ENCODE measurements around the gene TRIM29. TPM values are rescaled to one million over a fixed set of nuclear protein-coding genes. Genes with fewer than 3 reads are reported as not detected.

Gene TRIM29
- total and polyA plus RNA-seq, 9 of the 15 experiments (the other 6 are each of a cell fraction or from before 2014, with no cell fraction given) = 0.08 to 1.4 (median 0.42) TPM; not detected in 2

DNA sequence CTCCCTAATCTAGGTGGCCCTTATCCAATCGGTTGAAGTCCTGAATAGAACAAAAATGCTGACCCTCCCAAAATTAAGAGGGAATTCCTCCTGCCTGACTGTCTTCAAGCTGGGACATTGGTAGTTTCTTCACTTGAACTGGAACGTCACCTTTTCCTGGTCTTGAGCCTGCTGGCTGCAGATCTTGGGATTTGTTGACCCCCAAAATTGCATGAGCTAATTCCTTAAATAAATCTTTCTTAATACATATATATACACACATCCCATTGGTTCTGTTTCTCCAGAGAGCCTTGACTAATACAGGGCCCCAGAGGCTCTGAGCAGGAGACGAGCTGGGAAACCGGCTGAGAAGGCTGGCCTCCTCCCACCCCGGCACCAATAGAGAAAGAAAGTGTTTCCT is 46.2 kb downstream of the TRIM29 start:
- Histone ChIP-seq H3K9ac (ENCODE audit: insufficient read depth in 1 of 2, low read depth in 2 of 2, low read length in 2 of 2) (no peak overlapping the region), H3K4me1 (replicated peaks in 1 of 2; ENCODE audit: control insufficient read depth in 2 of 2, insufficient read depth in 2 of 2, low read length in 2 of 2) (peaks cover 0 to 3% of the 10 kb centered on the region in 2 experiments; a peak in 3 of 5 replicates), H4K20me1 (replicated peaks; ENCODE audit: control insufficient read depth, insufficient read depth, low read length) (0 out of 2 replicates have a peak, but pooled peaks cover 5% of the 10 kb centered on the region), H3K27ac (ENCODE audit: extremely low read depth, low read depth, low read length) (no peak overlapping the region), H3K27me3 (ENCODE audit: control insufficient read depth in 2 of 2, insufficient read depth in 2 of 2, low read length in 2 of 2) (peaks cover 0 to 24% of the 10 kb centered on the region in 2 experiments; a peak in 2 of 5 replicates), H3K4me3 (no peak overlapping the region), H3K79me2 (ENCODE audit: control insufficient read depth, insufficient read depth, low read length) (no peaks in the 10 kb centered on the region), H3K9me1 (ENCODE audit: control insufficient read depth, insufficient read depth, low read length) (no peaks in the 10 kb centered on the region), H3K9me3 (replicated peaks; ENCODE audit: control insufficient read depth, insufficient read depth, low read depth, low read length) (no peaks in the 10 kb centered on the region), H3K4me2 (ENCODE audit: insufficient read depth, low read length) (no peak overlapping the region), H3K36me3 (ENCODE audit: control insufficient read depth, insufficient read depth, low read length) (no peaks in the 10 kb centered on the region), H2AFZ (ENCODE audit: low read depth, low read length) (no peak overlapping the region)
- DNase-seq (ENCODE audit: extremely low read depth in 1 of 4, low spot score in 3 of 4) (no peak), ATAC-seq (no peak), FAIRE-seq (no peak)
- TF ChIP-seq SIN3B (IDR thresholded peaks at IDR 0.05; ENCODE audit: low read depth) (no peak), DDX20 (tag; IDR thresholded peaks at IDR 0.05; ENCODE audit: low read depth) (no peak), XRCC3 (IDR thresholded peaks at IDR 0.05) (no peak), CBFB (CRISPR knock-in tag; IDR thresholded peaks at IDR 0.05) (no peak), ZNF121 (CRISPR knock-in tag; conservative IDR thresholded peaks at IDR 0.05) (no peak), DNMT1 (IDR thresholded peaks at IDR 0.05) (no peak), ELF2 (CRISPR knock-in tag; IDR thresholded peaks at IDR 0.05) (no peak)
- TF ChIP-seq, protein P1, sequence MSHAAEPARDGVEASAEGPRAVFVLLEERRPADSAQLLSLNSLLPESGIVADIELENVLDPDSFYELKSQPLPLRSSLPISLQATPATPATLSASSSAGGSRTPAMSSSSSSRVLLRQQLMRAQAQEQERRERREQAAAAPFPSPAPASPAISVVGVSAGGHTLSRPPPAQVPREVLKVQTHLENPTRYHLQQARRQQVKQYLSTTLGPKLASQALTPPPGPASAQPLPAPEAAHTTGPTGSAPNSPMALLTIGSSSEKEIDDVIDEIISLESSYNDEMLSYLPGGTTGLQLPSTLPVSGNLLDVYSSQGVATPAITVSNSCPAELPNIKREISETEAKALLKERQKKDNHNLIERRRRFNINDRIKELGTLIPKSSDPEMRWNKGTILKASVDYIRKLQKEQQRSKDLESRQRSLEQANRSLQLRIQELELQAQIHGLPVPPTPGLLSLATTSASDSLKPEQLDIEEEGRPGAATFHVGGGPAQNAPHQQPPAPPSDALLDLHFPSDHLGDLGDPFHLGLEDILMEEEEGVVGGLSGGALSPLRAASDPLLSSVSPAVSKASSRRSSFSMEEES (CRISPR knock-in tag; IDR thresholded peaks at IDR 0.05) = no peak
- CTCF ChIA-PET (ENCODE audit: low intra/inter-chr PET ratio) = no interaction called here
- no TSS peak for BruUV-seq (replicated peaks)
- 0% methylated on average over 5 of the region's 5 CpGs for WGBS (ENCODE audit: insufficient coverage, low coverage, missing lambda C conversion rate)
- intact Hi-C loops (cut with micrococcal nuclease) = no loop called here
- in situ Hi-C loops (cut with MboI) = no loop called here
- POLR2A ChIA-PET = interaction anchor here (0.6 kb wide), 1 partner anchor 205 kb away, joined by 3 read pairs; no protein-coding TSS in a partner anchor
